ENCODE measurements around the gene DND1.
A peak's percentile ranks its signal among the peaks of the same experiment; 100 is the strongest.
"Not testable (repeated sequence)": the region's sequence is repeated elsewhere in the genome, so short reads cannot be mapped to it uniquely, and the experiment has no call there.

DND1 gene

DNA sequence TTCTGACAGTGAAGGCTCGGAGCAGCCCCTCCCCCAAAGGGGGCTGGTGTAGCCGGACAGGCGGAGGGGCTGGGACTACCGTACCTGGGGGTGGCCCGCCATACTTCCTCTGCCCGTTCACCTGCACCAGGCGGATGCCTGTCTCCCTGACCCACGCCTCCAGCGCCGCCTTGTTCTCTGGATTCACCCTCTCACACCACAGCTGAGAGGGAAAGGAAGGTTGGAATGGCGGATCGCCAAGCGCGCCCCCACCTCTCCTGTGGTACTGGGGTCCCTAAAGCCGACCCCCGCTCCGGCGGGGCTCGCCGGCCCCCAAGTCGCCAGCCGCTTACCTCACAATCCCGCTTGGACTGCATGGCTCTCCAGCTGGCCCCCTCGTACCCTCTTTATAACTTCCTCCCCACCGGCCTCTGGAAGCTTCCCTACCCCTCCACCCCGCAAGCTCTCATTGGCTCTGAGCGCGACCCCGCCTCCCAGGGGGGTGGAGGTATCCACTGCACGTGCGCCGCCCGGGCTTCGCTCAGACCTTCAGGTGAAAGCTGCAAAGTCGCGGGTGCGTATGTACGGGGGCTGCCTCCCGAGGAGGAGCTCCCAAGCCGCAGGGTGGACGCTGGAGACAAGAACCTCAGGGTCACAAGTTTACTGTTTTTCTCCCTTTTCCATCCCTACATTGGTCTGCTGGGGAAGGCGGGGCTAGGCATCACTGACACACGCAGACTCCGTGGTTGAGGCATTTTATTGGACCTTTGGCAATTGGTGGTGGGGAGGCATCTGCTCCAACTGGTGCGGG lies at the start of gene DND1:
TSS of gene DND1 (minus strand) at position 390 of the 790 bp plus-strand sequence. CDS start at position 356, 34 bp downstream.
- Mint-ChIP-seq H3K27ac (peak within 1 kb of the TSS; percentile 81), H3K36me3 (ENCODE audit: low read depth) (peaks cover 60% of the 10 kb centered on the region), H3K4me3 (no peak within 1 kb of the TSS), H3K4me1 (no peaks in the 10 kb centered on the region), H3K9me3 (no peaks in the 10 kb centered on the region), H3K27me3 (ENCODE audit: low read depth, poor library complexity) (peaks cover 4% of the 10 kb centered on the region)
- no peak for DNase-seq
- TF ChIP-seq, protein P1, sequence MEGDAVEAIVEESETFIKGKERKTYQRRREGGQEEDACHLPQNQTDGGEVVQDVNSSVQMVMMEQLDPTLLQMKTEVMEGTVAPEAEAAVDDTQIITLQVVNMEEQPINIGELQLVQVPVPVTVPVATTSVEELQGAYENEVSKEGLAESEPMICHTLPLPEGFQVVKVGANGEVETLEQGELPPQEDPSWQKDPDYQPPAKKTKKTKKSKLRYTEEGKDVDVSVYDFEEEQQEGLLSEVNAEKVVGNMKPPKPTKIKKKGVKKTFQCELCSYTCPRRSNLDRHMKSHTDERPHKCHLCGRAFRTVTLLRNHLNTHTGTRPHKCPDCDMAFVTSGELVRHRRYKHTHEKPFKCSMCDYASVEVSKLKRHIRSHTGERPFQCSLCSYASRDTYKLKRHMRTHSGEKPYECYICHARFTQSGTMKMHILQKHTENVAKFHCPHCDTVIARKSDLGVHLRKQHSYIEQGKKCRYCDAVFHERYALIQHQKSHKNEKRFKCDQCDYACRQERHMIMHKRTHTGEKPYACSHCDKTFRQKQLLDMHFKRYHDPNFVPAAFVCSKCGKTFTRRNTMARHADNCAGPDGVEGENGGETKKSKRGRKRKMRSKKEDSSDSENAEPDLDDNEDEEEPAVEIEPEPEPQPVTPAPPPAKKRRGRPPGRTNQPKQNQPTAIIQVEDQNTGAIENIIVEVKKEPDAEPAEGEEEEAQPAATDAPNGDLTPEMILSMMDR (IDR thresholded peaks at IDR 0.05) = no peak

GRCh38 chr5:140721395-140721794 lies 48.0 kb upstream of the DND1 start:
- not testable (repeated sequence) for H3K36me3 Mint-ChIP-seq (ENCODE audit: low read depth); DNase-seq; H3K27ac Mint-ChIP-seq; H3K4me3 Mint-ChIP-seq; H3K4me1 Mint-ChIP-seq; H3K9me3 Mint-ChIP-seq
- peaks cover 35% of the 10 kb centered on the region for H3K27me3 Mint-ChIP-seq (ENCODE audit: low read depth, poor library complexity)

- H3K27ac Mint-ChIP-seq; H3K4me1 Mint-ChIP-seq; H3K9me3 Mint-ChIP-seq; DNase-seq; H3K36me3 Mint-ChIP-seq (ENCODE audit: low read depth); H3K4me3 Mint-ChIP-seq: not testable (repeated sequence)
- H3K27me3 Mint-ChIP-seq (ENCODE audit: low read depth, poor library complexity) = peaks cover 29% of the 10 kb centered on the region
Observed at GRCh38 chr5:140720738-140721137, 47.4 kb upstream of the DND1 start.

GRCh38 chr5:140718266-140718592 lies 44.9 kb upstream of the DND1 start:
- Mint-ChIP-seq H3K4me1 (no peaks in the 10 kb centered on the region), H3K4me3 (no peak overlapping the region), H3K27ac (no peak overlapping the region), H3K36me3 (ENCODE audit: low read depth) (no peaks in the 10 kb centered on the region), H3K9me3 (no peaks in the 10 kb centered on the region), H3K27me3 (ENCODE audit: low read depth, poor library complexity) (peaks cover 25% of the 10 kb centered on the region)
- no peak for DNase-seq
- TF ChIP-seq, protein P1 (IDR thresholded peaks at IDR 0.05) = no peak

GRCh38 chr5:140716238-140716637 lies 42.9 kb upstream of the DND1 start:
- H3K9me3 Mint-ChIP-seq; H3K36me3 Mint-ChIP-seq (ENCODE audit: low read depth); H3K27ac Mint-ChIP-seq; H3K4me3 Mint-ChIP-seq; DNase-seq; H3K4me1 Mint-ChIP-seq: not testable (repeated sequence)
- peaks cover 34% of the 10 kb centered on the region for H3K27me3 Mint-ChIP-seq (ENCODE audit: low read depth, poor library complexity)

DNA sequence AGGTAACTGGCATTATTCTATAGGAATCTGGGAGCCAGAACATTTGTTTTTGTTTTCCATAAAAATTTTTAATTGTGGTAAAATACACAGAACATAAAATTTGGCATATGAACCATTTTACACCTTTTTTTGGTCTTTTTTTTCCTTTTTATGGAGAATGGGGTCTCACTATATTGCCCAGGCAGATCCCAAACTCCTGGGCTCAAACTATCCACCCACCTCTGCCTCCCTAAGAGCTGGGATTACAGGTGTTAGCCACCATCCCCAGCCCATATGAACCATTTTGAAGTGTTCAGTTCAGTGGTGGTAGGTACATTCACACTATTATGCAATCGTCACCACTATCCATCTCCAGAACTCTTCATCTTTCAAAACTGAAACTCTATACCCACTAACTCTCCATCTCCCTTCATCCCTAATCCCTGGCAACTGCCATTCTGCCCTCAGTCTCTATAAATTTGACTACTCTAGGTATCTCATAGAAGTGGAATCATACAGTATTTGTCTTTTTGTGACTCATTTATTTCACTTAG lies 40.3 kb upstream of the DND1 start:
- H3K27me3 Mint-ChIP-seq (ENCODE audit: low read depth, poor library complexity) = peaks cover 41% of the 10 kb centered on the region
- peaks cover 17% of the 10 kb centered on the region for H3K4me1 Mint-ChIP-seq
- H3K9me3 Mint-ChIP-seq = no peaks in the 10 kb centered on the region
- TF ChIP-seq, protein P1 (IDR thresholded peaks at IDR 0.05) = no peak
- no peaks in the 10 kb centered on the region for H3K36me3 Mint-ChIP-seq (ENCODE audit: low read depth)
- no peak overlapping the region for H3K4me3 Mint-ChIP-seq
- DNase-seq = no peak
- H3K27ac Mint-ChIP-seq = no peak overlapping the region

- peaks cover 9% of the 10 kb centered on the region for H3K36me3 Mint-ChIP-seq (ENCODE audit: low read depth)
- peaks cover 39% of the 10 kb centered on the region for H3K27me3 Mint-ChIP-seq (ENCODE audit: low read depth, poor library complexity)
- H3K4me3 Mint-ChIP-seq = peak overlapping the region; percentile 87
- no peak overlapping the region for H3K27ac Mint-ChIP-seq
- no peak for DNase-seq
- no peaks in the 10 kb centered on the region for H3K9me3 Mint-ChIP-seq
- peaks cover 17% of the 10 kb centered on the region for H3K4me1 Mint-ChIP-seq
- TF ChIP-seq, protein P1 (IDR thresholded peaks at IDR 0.05) = no peak
Observed at GRCh38 chr5:140711794-140712193, 38.4 kb upstream of the DND1 start.
